Liver (tissue), 9 donors: ENCODE results near the gene FOXB1. TPM values are rescaled to one million over a fixed set of nuclear protein-coding genes. Genes with fewer than 3 reads are reported as not detected.

ENCODE experiments used
- DNase-seq: peaks from one replicate; pipeline ENCODE4 v3.0.0-alpha.2; 2017; ENCODE audit warnings: low spot score
- H3K27ac ChIP-seq, 2 donors: one replicate each; pipeline ENCODE4 v1.7.0; 2013; ENCODE audit warnings: inconsistent platforms in 2 of 2, low read length in 2 of 2, control low read depth in 1 of 2, low read depth in 1 of 2, mild to moderate bottlenecking in 1 of 2
- H3K27me3 ChIP-seq, 4 donors: one replicate each; pipeline versions ENCODE4 v1.6.1 to v1.7.0; 2013; ENCODE audit warnings: low read length in 3 of 4, inconsistent platforms in 1 of 4, mild to moderate bottlenecking in 1 of 4, moderate library complexity in 1 of 4; ENCODE audit not compliant: control insufficient read depth in 4 of 4, insufficient read depth in 4 of 4
- H3K36me3 ChIP-seq, 4 donors: one replicate each; pipeline versions ENCODE4 v1.6.1 to v1.7.0; 2013; ENCODE audit warnings: low read length in 3 of 4, mild to moderate bottlenecking in 3 of 4, low read depth in 1 of 4, moderate library complexity in 1 of 4; ENCODE audit not compliant: control insufficient read depth in 4 of 4, insufficient read depth in 3 of 4
- H3K4me1 ChIP-seq, 4 donors: one replicate each; pipeline versions ENCODE4 v1.6.1 to v1.7.0; 2013; ENCODE audit warnings: low read length in 3 of 4, mild to moderate bottlenecking in 3 of 4, moderate library complexity in 1 of 4; ENCODE audit not compliant: control insufficient read depth in 4 of 4, insufficient read depth in 4 of 4
- H3K4me3 ChIP-seq, 3 donors: one replicate each; pipeline versions ENCODE4 v1.6.1 to v1.7.0; 2013; ENCODE audit warnings: low read length in 3 of 3, control low read depth in 1 of 3, low read depth in 1 of 3, mild to moderate bottlenecking in 1 of 3
- H3K9ac ChIP-seq, 2 donors: one replicate each; pipeline ENCODE4 v1.7.0; 2013; ENCODE audit warnings: low read length in 2 of 2, mild to moderate bottlenecking in 2 of 2, moderate library complexity in 2 of 2, control low read depth in 1 of 2, low read depth in 1 of 2
- H3K9me3 ChIP-seq, 4 donors: one replicate each; pipeline versions ENCODE4 v1.6.1 to v1.7.0; 2013; ENCODE audit warnings: low read length in 3 of 4; ENCODE audit not compliant: control insufficient read depth in 4 of 4
- EGR1 ChIP-seq, 2 donors: IDR thresholded peaks; 2 replicates each; pipeline ENCODE4 v1.6.1; 2016 to 2018; ENCODE audit warnings: antibody characterized with exemption in 2 of 2, low read depth in 2 of 2
- FOXA1 ChIP-seq: IDR thresholded peaks from 2 replicates; pipeline ENCODE4 v1.6.1; 2016; ENCODE audit warnings: antibody characterized with exemption
- FOXA2 ChIP-seq: IDR thresholded peaks from 2 replicates; pipeline ENCODE4 v1.6.1; 2016; ENCODE audit warnings: antibody characterized with exemption
- GABPA ChIP-seq, 2 donors: IDR thresholded peaks in 1 of 2; conservative IDR thresholded peaks in 1 of 2; 2 replicates each; pipeline ENCODE4 v1.6.1; 2016; ENCODE audit warnings: antibody characterized with exemption in 2 of 2, mild to moderate bottlenecking in 1 of 2, moderate library complexity in 1 of 2
- HNF4G ChIP-seq: IDR thresholded peaks from 2 replicates; pipeline ENCODE4 v1.6.1; 2016; ENCODE audit warnings: antibody characterized with exemption
- NR2F2 ChIP-seq: IDR thresholded peaks from 2 replicates; pipeline ENCODE4 v1.6.1; 2016; ENCODE audit warnings: antibody characterized with exemption
- RXRA ChIP-seq, 2 donors: IDR thresholded peaks; 2 replicates each; pipeline ENCODE4 v1.6.1; 2017 to 2018; ENCODE audit warnings: antibody characterized with exemption in 2 of 2, mild to moderate bottlenecking in 1 of 2
- TAF1 ChIP-seq: conservative IDR thresholded peaks from 2 replicates; pipeline ENCODE4 v1.6.1; 2016; ENCODE audit warnings: antibody characterized with exemption, mild to moderate bottlenecking
- YY1 ChIP-seq: IDR thresholded peaks from 2 replicates; pipeline ENCODE4 v1.6.1; 2016; ENCODE audit warnings: antibody characterized with exemption, mild to moderate bottlenecking
- WGBS: extraction: QIAGEN DNeasy Blood & Tissue Kit; methylation state at CpG from one replicate; pipeline ENCODE4 v1.1.7; 2013; 5-methylcytosine and 5-hydroxymethylcytosine counted together
- polyA plus RNA-seq, 2 donors: library from polyadenylated mRNA; stranded (reverse) in 1 of 2; unstranded in 1 of 2; fragments of 200-250 nt in 1 of 2; fragments of >200 nt in 1 of 2; fragmentation: Nextera tagmentation in 1 of 2; extraction: Ambion mirVana in 1 of 2; gene quantifications; one replicate each; pipeline versions ENCODE4 v1.2.1 to v1.2.3, GENCODE V29; 2013 to 2015
- total RNA-seq, 2 donors: library from RNA; depleted of rRNA; stranded (reverse); fragments of >200 nt; gene quantifications; one replicate each; pipeline ENCODE4 v1.2.3, GENCODE V29; 2014
- TF ChIP-seq, protein P1 (sequence below): IDR thresholded peaks from 2 replicates; pipeline ENCODE4 v1.6.1; 2016; ENCODE audit warnings: antibody characterized with exemption
- TF ChIP-seq, protein P2 (sequence below): fragments of 150-350 bp; IDR thresholded peaks from 2 replicates; pipeline ENCODE4 v1.5.1; 2017; ENCODE audit warnings: improper control_type of control experiment, low read depth, low read length; ENCODE audit not compliant: missing input control
- TF ChIP-seq, protein P3 (sequence below): IDR thresholded peaks from 2 replicates; pipeline ENCODE4 v1.6.1; 2016; ENCODE audit warnings: antibody characterized with exemption, mild to moderate bottlenecking
- TF ChIP-seq, protein P4 (sequence below): IDR thresholded peaks from 2 replicates; pipeline ENCODE4 v1.6.1; 2016; ENCODE audit warnings: antibody characterized with exemption
- TF ChIP-seq, protein P5 (sequence below): IDR thresholded peaks from 2 replicates; pipeline ENCODE4 v1.6.1; 2016; ENCODE audit warnings: antibody characterized with exemption
- donor health status: healthy.
- donor health status: healthy.
- donor health status: healthy.
- donor health status: healthy.
- donor health status: healthy.

The FOXB1 gene
- total and polyA plus RNA-seq, 4 donors = not detected

DNA sequence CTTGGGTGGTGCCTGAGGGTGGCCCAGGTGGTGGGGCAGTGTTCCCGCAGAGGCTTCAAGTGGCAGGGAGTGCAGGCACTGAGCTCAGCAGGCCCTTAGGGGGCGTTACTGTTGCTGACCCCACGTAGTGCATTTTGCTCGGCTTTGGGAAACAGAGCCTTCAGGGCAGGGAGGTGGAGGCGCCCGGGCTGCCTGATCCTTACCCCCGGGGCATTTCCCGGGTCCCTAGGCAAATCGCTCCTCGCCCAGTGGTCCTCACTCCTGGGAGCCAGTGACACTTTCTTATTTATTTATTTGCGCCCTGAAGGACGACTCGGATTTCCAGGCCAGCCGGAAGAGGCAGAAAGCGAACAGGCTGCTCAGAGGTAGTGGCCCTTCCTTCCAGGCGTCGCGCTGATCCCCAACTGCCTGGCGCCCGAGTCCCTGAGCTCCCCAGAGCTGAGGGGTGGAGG lies 10.1 kb upstream of the FOXB1 start:
- Histone ChIP-seq H3K9ac (no peak overlapping the region), H3K27me3 (peaks cover 8 to 40% (median 27%) of the 10 kb centered on the region in 4 donors), H3K4me1 (peaks cover 3 to 10% (median 8%) of the 10 kb centered on the region in 4 donors), H3K27ac (no peak overlapping the region), H3K4me3 (no peak overlapping the region), H3K36me3 (no peaks in the 10 kb centered on the region), H3K9me3 (no peaks in the 10 kb centered on the region)
- 8% methylated on average over 20 of the region's 20 CpGs for WGBS
- no peak for DNase-seq
- TF ChIP-seq FOXA1 (no peak), HNF4G (no peak), FOXA2 (no peak), YY1 (no peak), RXRA (IDR thresholded peaks at IDR 0.05) (no peak)
- TF ChIP-seq, protein P1, sequence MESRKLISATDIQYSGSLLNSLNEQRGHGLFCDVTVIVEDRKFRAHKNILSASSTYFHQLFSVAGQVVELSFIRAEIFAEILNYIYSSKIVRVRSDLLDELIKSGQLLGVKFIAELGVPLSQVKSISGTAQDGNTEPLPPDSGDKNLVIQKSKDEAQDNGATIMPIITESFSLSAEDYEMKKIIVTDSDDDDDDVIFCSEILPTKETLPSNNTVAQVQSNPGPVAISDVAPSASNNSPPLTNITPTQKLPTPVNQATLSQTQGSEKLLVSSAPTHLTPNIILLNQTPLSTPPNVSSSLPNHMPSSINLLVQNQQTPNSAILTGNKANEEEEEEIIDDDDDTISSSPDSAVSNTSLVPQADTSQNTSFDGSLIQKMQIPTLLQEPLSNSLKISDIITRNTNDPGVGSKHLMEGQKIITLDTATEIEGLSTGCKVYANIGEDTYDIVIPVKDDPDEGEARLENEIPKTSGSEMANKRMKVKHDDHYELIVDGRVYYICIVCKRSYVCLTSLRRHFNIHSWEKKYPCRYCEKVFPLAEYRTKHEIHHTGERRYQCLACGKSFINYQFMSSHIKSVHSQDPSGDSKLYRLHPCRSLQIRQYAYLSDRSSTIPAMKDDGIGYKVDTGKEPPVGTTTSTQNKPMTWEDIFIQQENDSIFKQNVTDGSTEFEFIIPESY = no peak
- TF ChIP-seq, protein P2, sequence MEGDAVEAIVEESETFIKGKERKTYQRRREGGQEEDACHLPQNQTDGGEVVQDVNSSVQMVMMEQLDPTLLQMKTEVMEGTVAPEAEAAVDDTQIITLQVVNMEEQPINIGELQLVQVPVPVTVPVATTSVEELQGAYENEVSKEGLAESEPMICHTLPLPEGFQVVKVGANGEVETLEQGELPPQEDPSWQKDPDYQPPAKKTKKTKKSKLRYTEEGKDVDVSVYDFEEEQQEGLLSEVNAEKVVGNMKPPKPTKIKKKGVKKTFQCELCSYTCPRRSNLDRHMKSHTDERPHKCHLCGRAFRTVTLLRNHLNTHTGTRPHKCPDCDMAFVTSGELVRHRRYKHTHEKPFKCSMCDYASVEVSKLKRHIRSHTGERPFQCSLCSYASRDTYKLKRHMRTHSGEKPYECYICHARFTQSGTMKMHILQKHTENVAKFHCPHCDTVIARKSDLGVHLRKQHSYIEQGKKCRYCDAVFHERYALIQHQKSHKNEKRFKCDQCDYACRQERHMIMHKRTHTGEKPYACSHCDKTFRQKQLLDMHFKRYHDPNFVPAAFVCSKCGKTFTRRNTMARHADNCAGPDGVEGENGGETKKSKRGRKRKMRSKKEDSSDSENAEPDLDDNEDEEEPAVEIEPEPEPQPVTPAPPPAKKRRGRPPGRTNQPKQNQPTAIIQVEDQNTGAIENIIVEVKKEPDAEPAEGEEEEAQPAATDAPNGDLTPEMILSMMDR = no peak
- TF ChIP-seq, protein P3, sequence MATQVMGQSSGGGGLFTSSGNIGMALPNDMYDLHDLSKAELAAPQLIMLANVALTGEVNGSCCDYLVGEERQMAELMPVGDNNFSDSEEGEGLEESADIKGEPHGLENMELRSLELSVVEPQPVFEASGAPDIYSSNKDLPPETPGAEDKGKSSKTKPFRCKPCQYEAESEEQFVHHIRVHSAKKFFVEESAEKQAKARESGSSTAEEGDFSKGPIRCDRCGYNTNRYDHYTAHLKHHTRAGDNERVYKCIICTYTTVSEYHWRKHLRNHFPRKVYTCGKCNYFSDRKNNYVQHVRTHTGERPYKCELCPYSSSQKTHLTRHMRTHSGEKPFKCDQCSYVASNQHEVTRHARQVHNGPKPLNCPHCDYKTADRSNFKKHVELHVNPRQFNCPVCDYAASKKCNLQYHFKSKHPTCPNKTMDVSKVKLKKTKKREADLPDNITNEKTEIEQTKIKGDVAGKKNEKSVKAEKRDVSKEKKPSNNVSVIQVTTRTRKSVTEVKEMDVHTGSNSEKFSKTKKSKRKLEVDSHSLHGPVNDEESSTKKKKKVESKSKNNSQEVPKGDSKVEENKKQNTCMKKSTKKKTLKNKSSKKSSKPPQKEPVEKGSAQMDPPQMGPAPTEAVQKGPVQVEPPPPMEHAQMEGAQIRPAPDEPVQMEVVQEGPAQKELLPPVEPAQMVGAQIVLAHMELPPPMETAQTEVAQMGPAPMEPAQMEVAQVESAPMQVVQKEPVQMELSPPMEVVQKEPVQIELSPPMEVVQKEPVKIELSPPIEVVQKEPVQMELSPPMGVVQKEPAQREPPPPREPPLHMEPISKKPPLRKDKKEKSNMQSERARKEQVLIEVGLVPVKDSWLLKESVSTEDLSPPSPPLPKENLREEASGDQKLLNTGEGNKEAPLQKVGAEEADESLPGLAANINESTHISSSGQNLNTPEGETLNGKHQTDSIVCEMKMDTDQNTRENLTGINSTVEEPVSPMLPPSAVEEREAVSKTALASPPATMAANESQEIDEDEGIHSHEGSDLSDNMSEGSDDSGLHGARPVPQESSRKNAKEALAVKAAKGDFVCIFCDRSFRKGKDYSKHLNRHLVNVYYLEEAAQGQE = no peak
- TF ChIP-seq, protein P4, sequence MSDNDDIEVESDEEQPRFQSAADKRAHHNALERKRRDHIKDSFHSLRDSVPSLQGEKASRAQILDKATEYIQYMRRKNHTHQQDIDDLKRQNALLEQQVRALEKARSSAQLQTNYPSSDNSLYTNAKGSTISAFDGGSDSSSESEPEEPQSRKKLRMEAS = no peak

DNA sequence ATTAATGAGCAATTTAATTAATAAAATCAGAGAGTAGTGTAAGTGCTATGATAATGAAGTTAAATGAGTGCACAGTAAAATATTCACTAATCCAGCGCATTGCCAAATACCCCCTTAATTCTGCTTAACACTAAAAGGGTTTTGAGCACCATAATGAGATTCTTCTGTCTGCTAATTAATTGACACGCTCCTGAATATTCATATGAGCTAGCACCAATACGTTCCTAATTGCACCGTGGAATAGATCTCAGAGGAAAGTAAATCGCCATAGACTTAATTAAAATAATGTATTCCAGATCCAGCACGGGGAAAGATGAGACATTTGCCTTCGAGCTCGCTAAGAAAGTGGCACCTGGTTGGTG lies 9.6 kb upstream of the FOXB1 start:
- no peak for DNase-seq
- no peak overlapping the region for H3K4me3 ChIP-seq
- H3K27me3 ChIP-seq = peaks cover 10 to 44% (median 30%) of the 10 kb centered on the region in 4 donors
- H3K4me1 ChIP-seq = peaks cover 3 to 10% (median 8%) of the 10 kb centered on the region in 4 donors
- 4% methylated on average over 8 of the region's 8 CpGs for WGBS
- no peaks in the 10 kb centered on the region for H3K36me3 ChIP-seq
- no peak overlapping the region for H3K9ac ChIP-seq
- no peak overlapping the region for H3K27ac ChIP-seq
- H3K9me3 ChIP-seq = no peaks in the 10 kb centered on the region
- TF ChIP-seq TAF1 = no peak
- TF ChIP-seq, protein P3 = no peak
- TF ChIP-seq FOXA2 = no peak
- TF ChIP-seq YY1 = no peak
- no peak for TF ChIP-seq GABPA (IDR thresholded peaks at IDR 0.05 in 1 of 2, conservative IDR thresholded peaks at IDR 0.05 in 1 of 2)
- TF ChIP-seq NR2F2 = no peak
- TF ChIP-seq, protein P5, sequence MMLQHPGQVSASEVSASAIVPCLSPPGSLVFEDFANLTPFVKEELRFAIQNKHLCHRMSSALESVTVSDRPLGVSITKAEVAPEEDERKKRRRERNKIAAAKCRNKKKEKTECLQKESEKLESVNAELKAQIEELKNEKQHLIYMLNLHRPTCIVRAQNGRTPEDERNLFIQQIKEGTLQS = no peak
- TF ChIP-seq, protein P1 = no peak
- TF ChIP-seq RXRA (IDR thresholded peaks at IDR 0.05) = no peak
- no peak for TF ChIP-seq EGR1 (IDR thresholded peaks at IDR 0.05; ENCODE audit: low read depth in 2 of 2)
- TF ChIP-seq HNF4G = no peak
- TF ChIP-seq, protein P4 = no peak
